PC-3 (cell line): ENCODE results near the gene SEMA3C. TPM values are rescaled to one million over a fixed set of nuclear protein-coding genes. Genes with fewer than 3 reads are reported as not detected.
A peak's percentile ranks its signal among the peaks of the same experiment; 100 is the strongest.

Experiments used
- ATAC-seq: fragments of 200-7000 bp; cut with Tn5 transposase; 2 replicates; pipeline ENCODE4 v1.9.1; 2020; ENCODE audit warnings: mild to moderate bottlenecking, moderate library complexity
- BruUV-seq: library from RNA; stranded (reverse); fragments of 400-500 nt; replicated peaks from 2 replicates; lab custom pipeline; 2021; lab: Mats Ljungman, UMichigan
- CTCF ChIA-PET: fragments of 300-600 bp; sonication (Branson Sonifier 250); formaldehyde crosslinking; loops from one replicate; lab custom pipeline; 2022; ENCODE audit warnings: antibody characterized with exemption; lab: Charles Lee
- POLR2A ChIA-PET: fragments of 300-600 bp; sonication (Branson Sonifier 250); formaldehyde crosslinking; loops from one replicate; lab custom pipeline; 2022; ENCODE audit warnings: antibody characterized with exemption; ENCODE audit not compliant: unreplicated experiment; lab: Charles Lee
- DNase-seq: peaks from one replicate; pipeline ENCODE4 v3.0.0-alpha.2; 2015
- H2AFZ ChIP-seq: fragments of 300-600 bp; sonication (generic); 2 replicates; pipeline ENCODE4 v1.6.0; 2016; ENCODE audit warnings: antibody characterized with exemption, low read length
- H3F3A ChIP-seq: fragments of 300-600 bp; sonication (generic); one replicate; pipeline ENCODE4 v1.6.0; 2017; ENCODE audit warnings: antibody characterized with exemption, low read length, control low read depth, mild to moderate bottlenecking; ENCODE audit not compliant: unreplicated experiment
- H3K27ac ChIP-seq: fragments of 300-600 bp; sonication (generic); 2 replicates; pipeline ENCODE4 v1.5.1; 2016; ENCODE audit warnings: mild to moderate bottlenecking, low read length
- H3K27me3 ChIP-seq: fragments of 300-600 bp; sonication (generic); 2 replicates; pipeline ENCODE4 v1.6.1; 2016; ENCODE audit warnings: low read length, mixed read lengths
- H3K36me3 ChIP-seq: fragments of 300-600 bp; sonication (generic); 2 replicates; pipeline ENCODE4 v1.6.1; 2016; ENCODE audit warnings: low read depth, mixed run types, low read length, mixed read lengths
- H3K4me1 ChIP-seq: fragments of 300-600 bp; sonication (generic); 2 replicates; pipeline ENCODE4 v1.5.1; 2016; ENCODE audit warnings: low read length; ENCODE audit not compliant: insufficient read depth
- H3K4me2 ChIP-seq: fragments of 300-600 bp; sonication (generic); 2 replicates; pipeline ENCODE4 v1.6.0; 2016; ENCODE audit warnings: low read length
- H3K4me3 ChIP-seq: fragments of 300-600 bp; sonication (generic); 2 replicates; pipeline ENCODE4 v1.5.1; 2016; ENCODE audit warnings: mild to moderate bottlenecking, low read length, mixed read lengths
- H3K79me2 ChIP-seq: fragments of 300-600 bp; sonication (generic); 2 replicates; pipeline ENCODE4 v1.6.1; 2017; ENCODE audit warnings: low read length, mixed read lengths
- H3K9ac ChIP-seq: fragments of 300-600 bp; sonication (generic); 2 replicates; pipeline ENCODE4 v1.6.0; 2016; ENCODE audit warnings: mild to moderate bottlenecking, low read length
- H3K9me2 ChIP-seq: fragments of 300-600 bp; sonication (generic); replicated peaks from 2 replicates; pipeline ENCODE4 v1.6.1; 2016; ENCODE audit warnings: mixed run types, low read length, mixed read lengths
- H3K9me3 ChIP-seq: fragments of 300-600 bp; sonication (generic); 2 replicates; pipeline ENCODE4 v1.6.1; 2016; ENCODE audit warnings: low read length, mixed read lengths
- H4K20me1 ChIP-seq: fragments of 300-600 bp; sonication (generic); 2 replicates; pipeline ENCODE4 v1.6.1; 2016; ENCODE audit warnings: low read length, mixed read lengths
- CTCF ChIP-seq: fragments of 300-600 bp; sonication (generic); conservative IDR thresholded peaks from 2 replicates; pipeline ENCODE4 v1.5.1; 2017; ENCODE audit warnings: antibody characterized with exemption, low read depth, mild to moderate bottlenecking, low read length
- EZH2 ChIP-seq: fragments of 300-600 bp; sonication (generic); IDR thresholded peaks from one replicate; pipeline ENCODE4 v1.6.1; 2017; ENCODE audit warnings: antibody characterized with exemption, mild to moderate bottlenecking, low read length; ENCODE audit not compliant: unreplicated experiment
- EZH2phosphoT487 ChIP-seq: fragments of 300-600 bp; sonication (generic); IDR thresholded peaks from 2 replicates; pipeline ENCODE4 v1.6.1; 2018; ENCODE audit warnings: mild to moderate bottlenecking, antibody characterized with exemption, low read length, borderline replicate concordance
- intact Hi-C: fragments of 100-400 bp; cut with micrococcal nuclease; formaldehyde crosslinking; loops from 2 replicates; pipeline ENCODE4 v1.9.0; 2023
- total RNA-seq: library from RNA; depleted of rRNA; stranded (reverse); fragments of >200 nt; gene quantifications from 2 replicates; pipeline ENCODE4 v1.2.3, GENCODE V29; 2014

Gene SEMA3C
- total RNA-seq, 1 experiment from 2014 or later, result 28.0 TPM

DNA sequence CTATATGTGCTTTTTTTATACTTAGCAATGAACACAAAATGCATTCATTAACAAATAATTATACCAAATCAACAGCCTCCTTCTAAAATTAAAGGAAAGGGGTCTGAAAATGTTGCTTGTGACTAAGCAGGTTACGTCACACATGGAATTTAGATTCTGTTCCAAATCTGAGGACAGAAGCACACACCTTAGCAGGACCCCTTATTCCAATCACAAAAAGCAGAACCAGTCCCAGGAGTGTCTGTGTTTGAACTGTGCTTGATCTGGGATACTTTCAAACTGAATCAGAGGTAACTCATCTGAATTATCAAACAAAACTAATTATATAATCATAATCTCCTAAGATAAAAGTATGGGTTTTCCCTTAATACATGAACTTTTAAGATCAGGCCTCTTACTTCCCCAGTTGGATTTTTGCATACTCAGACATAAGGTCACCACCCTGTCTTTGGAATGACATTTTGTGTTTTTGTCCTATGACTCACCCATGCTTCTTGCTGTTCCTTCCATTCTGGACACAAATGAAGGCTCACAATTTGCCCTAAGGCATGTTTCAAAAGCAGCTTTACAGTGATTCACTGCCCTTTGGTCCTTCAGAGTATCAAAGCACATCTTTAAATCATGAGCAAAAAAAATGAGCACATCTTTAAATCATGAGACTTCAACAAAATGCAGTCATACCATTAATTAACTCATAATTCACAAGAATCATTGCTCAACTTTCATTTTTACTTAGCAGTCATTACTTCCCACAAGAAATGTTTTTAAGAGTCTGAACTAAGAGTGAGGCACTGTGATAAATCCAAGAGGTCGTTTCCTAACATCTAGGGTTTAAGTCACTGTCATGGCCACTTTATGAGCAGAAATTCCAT is 35.5 kb downstream of the SEMA3C start:
- Histone ChIP-seq H3K9me3 (no peaks in the 10 kb centered on the region), H3K27me3 (no peaks in the 10 kb centered on the region), H3K9ac (no peak overlapping the region), H3F3A (peaks cover 5% of the 10 kb centered on the region), H3K9me2 (no peaks in the 10 kb centered on the region), H3K27ac (peak overlapping the region; percentile 58), H3K4me3 (no peak overlapping the region), H3K36me3 (no peaks in the 10 kb centered on the region), H3K79me2 (peaks cover 21% of the 10 kb centered on the region; the same call in 1 of the 2 replicates), H4K20me1 (no peaks in the 10 kb centered on the region), H3K4me2 (peak overlapping the region; percentile 45), H2AFZ (no peak overlapping the region), H3K4me1 (peaks cover 25% of the 10 kb centered on the region)
- BruUV-seq, result no TSS peak
- DNase-seq (peak; percentile 97), ATAC-seq (peak; percentile 95)
- TF ChIP-seq EZH2, result no peak
- TF ChIP-seq EZH2phosphoT487, result no peak
- no peak for TF ChIP-seq CTCF
- CTCF ChIA-PET, result interaction anchor here (0.6 kb wide), 1 partner anchor 736 kb away, joined by 3 read pairs; no protein-coding TSS in a partner anchor
- intact Hi-C loops, result loop anchor here (2.0 kb wide), 1 partner anchor 57 kb away; no protein-coding TSS in a partner anchor
- POLR2A ChIA-PET, result interaction anchor here (0.7 to 1.1 kb wide), 2 partner anchors 35 to 1817 kb away, joined by 4 to 5 read pairs; partner anchors contain the start of gene SEMA3C

DNA sequence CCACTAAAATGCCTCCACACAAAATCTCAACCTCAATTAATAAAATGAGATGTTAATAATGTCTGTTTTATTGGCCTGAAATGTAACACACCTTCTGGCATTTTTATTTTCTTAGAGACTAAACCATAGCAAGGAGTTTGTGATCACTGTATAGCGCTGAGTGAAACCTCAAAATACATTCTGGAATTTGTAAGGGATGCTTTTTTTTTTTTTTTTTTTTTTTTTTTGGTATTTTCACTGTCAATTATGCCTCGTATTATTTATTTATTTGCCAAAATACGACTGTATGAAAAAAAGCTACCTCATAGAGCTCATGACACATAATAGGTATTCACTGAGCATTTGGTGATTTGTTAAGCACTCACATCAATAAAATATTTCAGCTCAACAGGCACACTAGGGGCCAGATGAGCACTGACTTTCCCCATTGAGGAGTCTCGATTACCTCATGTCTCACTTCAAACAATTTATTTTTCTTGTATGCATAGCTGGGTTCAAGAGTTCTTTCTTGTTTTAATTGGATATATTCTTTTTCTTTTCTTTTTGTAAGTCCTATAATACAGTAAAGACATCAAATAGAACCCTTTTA is 36.5 kb downstream of the SEMA3C start:
- no TSS peak for BruUV-seq
- Histone ChIP-seq H3K9me2 (no peaks in the 10 kb centered on the region), H3K36me3 (no peaks in the 10 kb centered on the region), H2AFZ (no peak overlapping the region), H3K9me3 (no peaks in the 10 kb centered on the region), H3K4me1 (peaks cover 32% of the 10 kb centered on the region), H3K9ac (no peak overlapping the region), H3K4me2 (no peak overlapping the region), H3K27ac (no peak overlapping the region), H3K4me3 (no peak overlapping the region), H3F3A (peaks cover 5% of the 10 kb centered on the region), H4K20me1 (no peaks in the 10 kb centered on the region), H3K79me2 (peaks cover 21% of the 10 kb centered on the region; the same call in 1 of the 2 replicates), H3K27me3 (no peaks in the 10 kb centered on the region)
- no peak for ATAC-seq
- DNase-seq, result no peak
- ChIA-PET POLR2A (interaction anchor here (0.7 kb wide), 1 partner anchor 1818 kb away, joined by 4 read pairs; no protein-coding TSS in a partner anchor), CTCF (no interaction called here)
- TF ChIP-seq EZH2 (no peak), CTCF (no peak), EZH2phosphoT487 (no peak)
- intact Hi-C loops, result loop anchor here (2.0 kb wide), 1 partner anchor 56 kb away; no protein-coding TSS in a partner anchor
